RCC 7860 (cell line): ENCODE results near the gene DNAJC10.
"Not testable (repeated sequence)": the region's sequence is repeated elsewhere in the genome, so short reads cannot be mapped to it uniquely, and the experiment has no call there.

Experiments used
- DNase-seq: peaks from one replicate; pipeline ENCODE4 v3.0.0-alpha.2; 2015; ENCODE audit warnings: low spot score
- FAIRE-seq: peaks from 2 replicates; lab custom pipeline; 2012; peaks lifted over from hg19 to GRCh38; lab: Jason Lieb, UNC

The DNAJC10 gene

GRCh38 chr2:182724656-182725055 is 8.6 kb downstream of the DNAJC10 start:
- no peak for DNase-seq
- no peak for FAIRE-seq

GRCh38 chr2:182726473-182726872 is 10.4 kb downstream of the DNAJC10 start:
- FAIRE-seq = no peak
- DNase-seq = no peak

- no peak for DNase-seq
- no peak for FAIRE-seq
Observed at GRCh38 chr2:182728014-182728413, 12.0 kb downstream of the DNAJC10 start.

- FAIRE-seq = no peak
- DNase-seq = no peak
Observed at GRCh38 chr2:182729710-182730339, 13.8 kb downstream of the DNAJC10 start.

- FAIRE-seq (no peak), DNase-seq (no peak)
Observed at GRCh38 chr2:182730486-182730885, 14.4 kb downstream of the DNAJC10 start.

- FAIRE-seq (no peak), DNase-seq (no peak)
Observed at GRCh38 chr2:182732736-182733135, 16.7 kb downstream of the DNAJC10 start.

GRCh38 chr2:182733572-182733971 is 17.5 kb downstream of the DNAJC10 start:
- DNase-seq (no peak), FAIRE-seq (no peak)

- not testable (repeated sequence) for DNase-seq, FAIRE-seq
Observed at GRCh38 chr2:182736856-182737255, 20.8 kb downstream of the DNAJC10 start.

GRCh38 chr2:182740701-182741100 is 24.6 kb downstream of the DNAJC10 start:
- FAIRE-seq (no peak), DNase-seq (no peak)

- no peak for DNase-seq
- FAIRE-seq = no peak
Observed at GRCh38 chr2:182741620-182742019, 25.6 kb downstream of the DNAJC10 start.

GRCh38 chr2:182744490-182744889 is 28.4 kb downstream of the DNAJC10 start:
- DNase-seq (no peak), FAIRE-seq (no peak)

- no peak for FAIRE-seq
Observed at GRCh38 chr2:182745061-182745460, 29.0 kb downstream of the DNAJC10 start.

GRCh38 chr2:182745894-182746293 is 29.8 kb downstream of the DNAJC10 start:
- FAIRE-seq, DNase-seq: not testable (repeated sequence)

More at GRCh38 chr2:182745061-182745460, 29.0 kb downstream of the DNAJC10 start:
- no peak for DNase-seq

GRCh38 chr2:182754231-182754630 is 38.2 kb downstream of the DNAJC10 start:
- no peak for FAIRE-seq
- DNase-seq = no peak

GRCh38 chr2:182758379-182758778 is 42.3 kb downstream of the DNAJC10 start:
- DNase-seq (no peak), FAIRE-seq (no peak)

GRCh38 chr2:182761903-182762302 is 45.8 kb downstream of the DNAJC10 start:
- FAIRE-seq (no peak), DNase-seq (no peak)

GRCh38 chr2:182763311-182763912 is 47.4 kb downstream of the DNAJC10 start:
- DNase-seq = no peak
- no peak for FAIRE-seq

- no peak for FAIRE-seq
Observed at GRCh38 chr2:182766626-182767025, 50.6 kb downstream of the DNAJC10 start.

GRCh38 chr2:182767578-182767977 is 51.5 kb downstream of the DNAJC10 start:
- DNase-seq = no peak
- FAIRE-seq = no peak

More at GRCh38 chr2:182766626-182767025, 50.6 kb downstream of the DNAJC10 start:
- DNase-seq = no peak

GRCh38 chr2:182768950-182769349 is 52.9 kb downstream of the DNAJC10 start:
- DNase-seq, FAIRE-seq: not testable (repeated sequence)

GRCh38 chr2:182779323-182779722 is 63.3 kb downstream of the DNAJC10 start:
- FAIRE-seq (no peak), DNase-seq (no peak)

- not testable (repeated sequence) for DNase-seq, FAIRE-seq
Observed at GRCh38 chr2:182781099-182781498, 65.0 kb downstream of the DNAJC10 start.
